Small intestine (tissue), 7 donors: Measurements from ENCODE around the gene PHF12. TPM values are rescaled to one million over a fixed set of nuclear protein-coding genes. Genes with fewer than 3 reads are reported as not detected.
A peak's percentile ranks its signal among the peaks of the same experiment; 100 is the strongest.

ENCODE experiments used
- DNase-seq, 2 donors: peaks; one replicate each; pipeline versions ENCODE4 v3.0.0 to v3.0.0-alpha.2; 2013
- FAIRE-seq: peaks from 2 replicates; lab custom pipeline; 2012; peaks lifted over from hg19 to GRCh38; lab: Jason Lieb, UNC
- H3K27ac ChIP-seq, 3 donors: one replicate each; pipeline ENCODE4 v1.5.1; 2013; ENCODE audit warnings: low read length in 2 of 3, mild to moderate bottlenecking in 2 of 3, control low read depth in 1 of 3, inconsistent platforms in 1 of 3, low read depth in 1 of 3, moderate library complexity in 1 of 3
- H3K27me3 ChIP-seq, 3 donors: one replicate each; pipeline ENCODE4 v1.6.1; 2013; ENCODE audit warnings: low read length in 3 of 3, inconsistent platforms in 1 of 3; ENCODE audit not compliant: control insufficient read depth in 3 of 3, insufficient read depth in 3 of 3
- H3K36me3 ChIP-seq, 3 donors: one replicate each; pipeline ENCODE4 v1.6.1; 2013; ENCODE audit warnings: low read length in 3 of 3, inconsistent platforms in 1 of 3, low read depth in 1 of 3, mild to moderate bottlenecking in 1 of 3, moderate library complexity in 1 of 3; ENCODE audit not compliant: control insufficient read depth in 3 of 3, insufficient read depth in 2 of 3
- H3K4me1 ChIP-seq, 3 donors: one replicate each; pipeline ENCODE4 v1.6.1; 2013; ENCODE audit warnings: low read length in 2 of 3, inconsistent platforms in 1 of 3, low read depth in 1 of 3, mild to moderate bottlenecking in 1 of 3, moderate library complexity in 1 of 3; ENCODE audit not compliant: control insufficient read depth in 3 of 3, insufficient read depth in 2 of 3
- H3K4me3 ChIP-seq, 3 donors: one replicate each; pipeline ENCODE4 v1.5.1; 2013; ENCODE audit warnings: low read length in 3 of 3, control low read depth in 1 of 3, inconsistent platforms in 1 of 3, low read depth in 1 of 3, mild to moderate bottlenecking in 1 of 3, moderate library complexity in 1 of 3
- H3K9me3 ChIP-seq, 2 donors: one replicate each; pipeline ENCODE4 v1.6.1; 2013; ENCODE audit warnings: low read depth in 1 of 2, low read length in 1 of 2; ENCODE audit not compliant: control insufficient read depth in 2 of 2, insufficient read depth in 1 of 2
- WGBS, 3 donors: extraction: QIAGEN DNeasy Blood & Tissue Kit; methylation state at CpG; one replicate each; pipeline ENCODE4 v1.1.7; 2013; 5-methylcytosine and 5-hydroxymethylcytosine counted together
- polyA plus RNA-seq, 4 donors: library from polyadenylated mRNA; stranded (reverse) in 3 of 4; unstranded in 1 of 4; fragments of 200-250 nt in 3 of 4; fragments of 120-200 nt in 1 of 4; gene quantifications; one replicate each; pipeline versions ENCODE4 v1.2.1 to v1.2.3, GENCODE V29; 2013
- donor health status: healthy with polysubstance abuse.
- donor health status: control.
- donor health status: control.
- donor health status: Bipolar disorder and iron deficiency.
- donor health status: healthy.

PHF12 gene
- polyA plus RNA-seq, 4 donors, result 6.5 to 26.1 (median 15.1) TPM

DNA sequence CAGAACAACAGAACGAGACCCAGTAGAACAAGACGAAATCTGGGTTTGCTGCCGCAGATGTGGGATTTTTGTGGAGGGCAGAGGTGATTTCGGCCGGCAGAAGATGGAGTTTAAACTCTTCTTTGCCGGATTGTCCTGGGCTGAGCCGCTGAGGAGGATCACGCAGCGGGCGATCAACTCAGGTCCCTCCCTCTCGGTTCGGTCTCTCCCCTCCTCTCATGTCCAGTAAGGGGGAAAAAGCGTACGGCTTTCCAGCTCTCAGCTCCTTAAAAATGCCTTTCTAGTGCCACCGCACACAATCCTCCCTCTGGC lies 2.5 kb downstream of the PHF12 start:
- no peaks in the 10 kb centered on the region for H3K9me3 ChIP-seq
- H3K36me3 ChIP-seq, result peaks cover 0 to 17% (median 0%) of the 10 kb centered on the region in 3 donors
- 0 to 1% (median 0%) methylated on average over 15 of the region's 15 CpGs for WGBS, 3 donors
- H3K27me3 ChIP-seq, result no peaks in the 10 kb centered on the region
- DNase-seq (no peak), FAIRE-seq (no peak)
- H3K4me3 ChIP-seq, result peak overlapping the region; percentile 62 to 98 (median 93)
- peaks cover 6 to 8% (median 6%) of the 10 kb centered on the region in 3 donors for H3K4me1 ChIP-seq
- H3K27ac ChIP-seq, result peak overlapping the region; percentile 84 to 94 (median 85)

DNA sequence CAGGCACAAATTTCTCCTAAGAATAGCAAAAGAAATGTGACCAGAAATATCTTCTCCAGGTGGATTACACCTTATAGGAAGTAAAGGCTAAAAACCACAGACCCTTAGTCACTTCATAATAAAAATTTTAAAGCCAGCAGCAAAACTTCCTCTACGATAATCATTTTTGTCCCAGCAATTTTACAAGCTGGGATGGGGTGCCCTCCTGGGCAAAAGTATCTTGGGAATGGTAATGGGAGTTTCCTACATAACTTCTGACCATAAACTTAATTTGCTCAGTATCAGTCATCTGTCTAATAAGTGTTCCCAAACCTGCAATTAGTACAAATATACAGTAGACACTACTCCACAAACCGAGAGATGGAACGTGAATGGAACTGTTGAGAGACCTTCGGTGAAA lies 3.0 kb downstream of the PHF12 start:
- H3K4me3 ChIP-seq, result peak overlapping the region; percentile 62 to 98 (median 93)
- H3K27me3 ChIP-seq, result no peaks in the 10 kb centered on the region
- peak overlapping the region in 2 of 3 donors; percentile 85 to 94 for H3K27ac ChIP-seq
- DNase-seq, result no peak
- 8 to 15% (median 12%) methylated on average over 4 of the region's 4 CpGs for WGBS, 3 donors
- H3K4me1 ChIP-seq, result peaks cover 6 to 8% (median 6%) of the 10 kb centered on the region in 3 donors
- peaks cover 0 to 18% (median 0%) of the 10 kb centered on the region in 3 donors for H3K36me3 ChIP-seq
- no peak for FAIRE-seq
- no peaks in the 10 kb centered on the region for H3K9me3 ChIP-seq

DNA sequence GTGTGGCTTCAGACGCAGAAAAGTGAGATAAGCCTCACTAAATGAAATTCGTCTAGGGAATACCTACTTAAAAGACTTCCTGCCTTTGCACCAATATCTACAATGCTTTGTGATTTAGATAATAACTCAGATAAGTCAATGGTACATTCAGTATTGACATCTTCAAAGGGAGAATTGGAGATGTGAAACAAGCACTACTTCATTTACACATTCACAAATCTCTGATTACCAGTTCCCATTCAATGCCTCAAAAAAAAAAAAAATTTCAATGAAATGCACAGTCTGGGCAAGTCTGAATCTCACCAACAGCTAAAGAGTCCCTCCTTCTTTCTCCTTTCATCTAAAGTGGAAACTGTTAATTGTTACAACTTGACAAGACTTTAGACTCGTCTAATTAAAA lies 3.7 kb downstream of the PHF12 start:
- Histone ChIP-seq H3K9me3 (no peaks in the 10 kb centered on the region), H3K4me1 (peaks cover 2 to 8% (median 4%) of the 10 kb centered on the region in 3 donors), H3K27me3 (no peaks in the 10 kb centered on the region), H3K4me3 (no peak overlapping the region), H3K27ac (no peak overlapping the region), H3K36me3 (peaks cover 0 to 21% (median 0%) of the 10 kb centered on the region in 3 donors)
- DNase-seq (no peak), FAIRE-seq (no peak)
- WGBS, 3 donors, result 24 to 34% (median 29%) methylated on average over 3 of the region's 3 CpGs

DNA sequence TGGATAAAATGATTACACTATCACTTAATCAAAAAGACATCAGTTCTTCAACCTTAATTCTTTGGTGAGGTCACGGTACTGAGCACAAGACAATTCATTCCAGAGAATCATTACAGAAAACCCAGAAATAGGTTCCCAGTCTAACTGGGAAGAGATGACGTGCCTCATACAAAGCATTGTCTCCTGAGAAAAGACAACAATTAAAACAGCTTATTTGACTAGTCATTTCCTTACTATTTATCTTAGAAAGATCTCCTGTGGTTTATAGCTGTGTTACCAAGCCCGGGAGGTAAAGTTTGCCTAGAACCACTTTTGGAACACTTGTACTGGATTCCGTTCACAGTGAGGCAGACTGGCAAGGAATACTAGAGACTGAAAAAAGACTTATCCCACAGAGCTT lies 5.1 kb downstream of the PHF12 start:
- FAIRE-seq (no peak), DNase-seq (no peak)
- Histone ChIP-seq H3K27me3 (no peaks in the 10 kb centered on the region), H3K9me3 (no peaks in the 10 kb centered on the region), H3K27ac (peak overlapping the region in 1 of 3 donors; percentile 46), H3K4me3 (no peak overlapping the region), H3K4me1 (peaks cover 0 to 8% (median 4%) of the 10 kb centered on the region in 3 donors), H3K36me3 (peaks cover 0 to 23% (median 6%) of the 10 kb centered on the region in 3 donors)
- 60 to 69% (median 62%) methylated on average over 4 of the region's 4 CpGs for WGBS, 3 donors

DNA sequence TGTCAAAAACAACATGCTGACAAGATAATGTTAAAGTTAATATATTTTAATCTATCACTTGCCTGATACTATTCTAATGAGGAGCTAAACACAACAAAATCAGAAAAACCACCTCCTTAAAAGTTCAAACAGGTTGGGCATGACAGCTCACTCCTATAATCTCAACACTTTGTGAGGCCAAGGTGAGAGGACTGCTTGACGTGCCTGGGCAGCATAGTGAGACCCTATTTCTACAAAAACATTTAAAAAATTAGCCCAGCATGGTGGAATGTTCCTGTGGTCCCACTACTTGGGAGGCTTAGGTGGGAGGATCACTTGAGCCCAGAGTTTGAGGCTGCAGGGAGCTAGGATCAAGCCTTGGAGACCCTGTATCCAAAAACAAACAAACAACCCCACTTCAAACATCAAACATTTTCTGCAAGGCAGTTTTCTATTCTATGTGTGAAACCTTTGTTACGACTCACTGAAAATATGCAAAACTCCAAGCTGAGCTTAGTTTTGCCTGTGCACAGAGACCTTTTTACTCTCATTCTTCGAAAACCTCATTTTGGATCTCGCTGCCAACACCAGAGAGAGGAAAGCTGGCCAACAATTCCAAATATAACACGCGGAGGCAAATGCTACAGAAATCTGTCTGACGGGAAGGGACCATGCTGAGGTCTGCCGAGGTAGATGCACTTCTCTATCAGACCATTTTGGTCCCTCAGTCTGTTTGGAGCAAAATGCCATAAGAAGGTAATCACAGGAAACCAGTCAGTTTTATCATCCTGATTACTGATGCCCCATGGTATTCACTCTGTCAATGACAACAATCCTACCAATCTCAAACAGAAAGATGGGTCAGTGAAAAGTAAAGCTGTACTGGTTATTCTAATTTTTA lies 6.2 kb downstream of the PHF12 start:
- H3K36me3 ChIP-seq, result peaks cover 0 to 26% (median 6%) of the 10 kb centered on the region in 3 donors
- peak overlapping the region in 1 of 3 donors; percentile 45 for H3K27ac ChIP-seq
- no peaks in the 10 kb centered on the region for H3K27me3 ChIP-seq
- no peaks in the 10 kb centered on the region for H3K9me3 ChIP-seq
- H3K4me1 ChIP-seq, result peaks cover 0 to 8% (median 4%) of the 10 kb centered on the region in 3 donors
- DNase-seq (no peak), FAIRE-seq (no peak)
- H3K4me3 ChIP-seq, result no peak overlapping the region
- WGBS, 3 donors, result 62 to 92% (median 80%) methylated on average over 8 of the region's 8 CpGs

DNA sequence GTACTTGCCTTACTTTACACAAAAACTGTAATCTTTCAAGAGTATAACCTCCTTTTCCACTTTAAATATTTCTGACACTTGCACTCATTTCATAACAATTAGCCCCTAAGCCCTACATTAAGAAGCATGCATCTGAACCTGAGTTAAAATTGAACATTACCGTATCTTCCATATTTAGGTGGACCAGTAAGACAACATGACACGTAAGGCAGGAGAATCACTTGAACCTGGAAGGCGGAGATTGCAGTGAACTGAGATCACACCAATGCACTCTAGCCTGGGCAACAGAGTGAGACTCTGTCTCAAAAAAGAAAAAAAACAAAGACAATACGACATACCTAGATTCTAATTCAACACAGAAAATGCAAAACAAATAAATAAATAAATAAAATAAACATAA lies 7.0 kb downstream of the PHF12 start:
- 88 to 90% (median 88%) methylated on average over 4 of the region's 4 CpGs for WGBS, 3 donors
- peaks cover 2 to 29% (median 9%) of the 10 kb centered on the region in 3 donors for H3K36me3 ChIP-seq
- H3K27me3 ChIP-seq, result no peaks in the 10 kb centered on the region
- H3K4me1 ChIP-seq, result peaks cover 0 to 8% (median 4%) of the 10 kb centered on the region in 3 donors
- no peak overlapping the region for H3K4me3 ChIP-seq
- DNase-seq, result no peak
- H3K27ac ChIP-seq, result peak overlapping the region in 1 of 3 donors; percentile 9
- H3K9me3 ChIP-seq, result no peaks in the 10 kb centered on the region
- no peak for FAIRE-seq

DNA sequence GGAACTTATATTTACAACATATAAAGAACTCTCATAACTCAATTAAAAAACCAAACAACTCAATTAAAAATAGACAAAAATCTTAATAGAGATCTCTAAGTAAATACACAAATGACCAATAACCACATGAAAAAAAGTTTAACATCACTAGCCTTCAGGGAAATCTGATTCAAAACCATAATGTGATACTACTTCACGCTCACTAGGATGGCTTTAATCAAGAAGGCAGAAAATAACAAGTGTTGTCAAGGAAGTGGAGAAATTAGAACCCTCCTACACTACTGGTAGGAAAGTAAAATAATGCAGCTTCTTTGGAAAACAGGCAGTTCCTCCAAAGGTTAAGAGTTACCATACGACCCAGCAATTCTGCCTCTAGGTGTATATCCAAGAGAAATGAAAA lies 8.4 kb downstream of the PHF12 start:
- FAIRE-seq (no peak), DNase-seq (no peak)
- no peaks in the 10 kb centered on the region for H3K9me3 ChIP-seq
- no peaks in the 10 kb centered on the region for H3K27me3 ChIP-seq
- H3K36me3 ChIP-seq, result peaks cover 2 to 29% (median 9%) of the 10 kb centered on the region in 3 donors
- H3K4me3 ChIP-seq, result no peak overlapping the region
- no peak overlapping the region for H3K27ac ChIP-seq
- WGBS, 3 donors, result 82 to 85% (median 83%) methylated on average over 2 of the region's 2 CpGs
- H3K4me1 ChIP-seq, result peaks cover 0 to 12% (median 0%) of the 10 kb centered on the region in 3 donors

DNA sequence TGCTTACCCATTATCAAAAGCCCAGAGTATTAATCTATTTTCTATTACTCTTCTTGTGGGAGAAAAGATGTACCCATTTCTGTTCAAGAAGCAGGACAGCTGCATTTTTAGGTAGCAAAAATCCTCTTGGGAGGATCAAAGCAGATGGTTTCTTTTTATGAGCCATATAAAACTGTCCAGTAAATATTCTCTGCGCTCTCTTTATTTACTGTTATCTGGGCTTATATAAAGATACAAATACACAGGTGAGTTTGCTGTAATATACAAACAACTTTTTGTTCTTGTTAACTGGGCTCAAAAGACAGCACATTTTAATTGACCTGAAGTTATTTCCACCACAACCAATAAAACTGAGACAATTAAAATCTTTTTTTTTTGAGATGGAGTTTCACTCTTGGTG lies 10.1 kb downstream of the PHF12 start:
- FAIRE-seq (no peak), DNase-seq (no peak)
- H3K36me3 ChIP-seq, result peaks cover 2 to 20% (median 9%) of the 10 kb centered on the region in 3 donors
- H3K4me3 ChIP-seq, result no peak overlapping the region
- H3K9me3 ChIP-seq, result no peaks in the 10 kb centered on the region
- H3K27me3 ChIP-seq, result no peaks in the 10 kb centered on the region
- no peak overlapping the region for H3K27ac ChIP-seq
- 45 to 73% (median 66%) methylated on average over 1 of the region's 1 CpG for WGBS, 3 donors
- peaks cover 0 to 15% (median 0%) of the 10 kb centered on the region in 3 donors for H3K4me1 ChIP-seq
